ENCODE results near the gene KRT39. TPM values are rescaled to one million over a fixed set of nuclear protein-coding genes. Genes with fewer than 3 reads are reported as not detected.

The KRT39 gene
- polyA plus RNA-seq, 2 of the 4 experiments (the other 2 are of a cell fraction) = not detected

DNA sequence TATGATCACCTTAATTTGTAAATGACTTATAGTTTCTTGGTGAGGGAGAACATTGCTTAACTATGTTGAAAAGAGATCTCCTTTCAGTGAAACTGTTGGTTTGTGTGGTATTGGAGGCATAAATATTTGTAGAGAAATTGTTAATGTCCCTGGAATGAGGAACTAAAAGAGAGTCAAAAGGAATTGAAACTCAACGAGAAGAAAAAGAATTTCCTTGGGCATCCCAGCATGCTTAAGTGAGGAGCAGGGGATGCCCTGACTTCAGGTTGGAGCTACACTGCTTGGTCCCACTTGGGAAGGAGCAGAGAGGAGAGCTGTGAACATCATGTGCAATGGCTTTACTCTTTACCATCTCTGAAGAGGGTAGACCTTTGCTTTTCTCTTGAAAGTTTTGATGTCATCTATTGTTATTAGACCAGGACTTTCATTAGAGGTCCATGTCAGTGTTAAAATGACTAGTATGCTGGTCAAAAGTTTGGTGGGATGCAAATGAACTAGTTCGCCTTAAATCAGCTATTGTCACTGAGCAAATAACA lies 51.0 kb downstream of the KRT39 start:
- H3K27ac ChIP-seq = peak overlapping the region; percentile 57 to 79
- FAIRE-seq = no peak
- ChIA-PET CTCF (interaction anchor here (0.7 to 13.1 kb wide), 13 partner anchors 9 to 752 kb away, joined by 3 to 246 read pairs (median 5); no protein-coding TSS in a partner anchor), POLR2A (interaction anchor here (1.2 kb wide), 1 partner anchor 633 kb away, joined by 6 read pairs; no protein-coding TSS in a partner anchor)
- H3K9me3 ChIP-seq = no peaks in the 10 kb centered on the region
- ATAC-seq = peak; percentile 32 to 71; a peak in 4 of 6 replicates
- peak overlapping the region; percentile 61 for H3K4me2 ChIP-seq
- peak in 1 of 2 experiments; percentile 60 for DNase-seq (ENCODE audit: low read depth in 1 of 2, low spot score in 1 of 2)
- no peak overlapping the region for H3K4me3 ChIP-seq
- WGBS (ENCODE audit: missing lambda C conversion rate) = 50% methylated on average over 2 of the region's 2 CpGs
- H3K4me1 ChIP-seq = peaks cover 24% of the 10 kb centered on the region
- no peak for TF ChIP-seq BHLHE40 (IDR thresholded peaks at IDR 0.05; ENCODE audit: low read depth, low read length)
- no peak for TF ChIP-seq BCL3 (IDR thresholded peaks at IDR 0.05)
- TF ChIP-seq ZNF302 (CRISPR knock-in tag; IDR thresholded peaks at IDR 0.05) = no peak
- TF ChIP-seq SREBF2 (IDR thresholded peaks at IDR 0.05) = no peak
- no peak for TF ChIP-seq HOXB13 (CRISPR knock-in tag; IDR thresholded peaks at IDR 0.05; ENCODE audit: low read depth)
- TF ChIP-seq EP300 (IDR thresholded peaks at IDR 0.05) = no peak
- TF ChIP-seq FOSB (CRISPR knock-in tag; IDR thresholded peaks at IDR 0.05) = 0 out of 2 replicates have a peak, but pooled peaks have one; percentile 48
- TF ChIP-seq, protein P1, sequence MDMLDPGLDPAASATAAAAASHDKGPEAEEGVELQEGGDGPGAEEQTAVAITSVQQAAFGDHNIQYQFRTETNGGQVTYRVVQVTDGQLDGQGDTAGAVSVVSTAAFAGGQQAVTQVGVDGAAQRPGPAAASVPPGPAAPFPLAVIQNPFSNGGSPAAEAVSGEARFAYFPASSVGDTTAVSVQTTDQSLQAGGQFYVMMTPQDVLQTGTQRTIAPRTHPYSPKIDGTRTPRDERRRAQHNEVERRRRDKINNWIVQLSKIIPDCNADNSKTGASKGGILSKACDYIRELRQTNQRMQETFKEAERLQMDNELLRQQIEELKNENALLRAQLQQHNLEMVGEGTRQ (IDR thresholded peaks at IDR 0.05) = no peak

DNA sequence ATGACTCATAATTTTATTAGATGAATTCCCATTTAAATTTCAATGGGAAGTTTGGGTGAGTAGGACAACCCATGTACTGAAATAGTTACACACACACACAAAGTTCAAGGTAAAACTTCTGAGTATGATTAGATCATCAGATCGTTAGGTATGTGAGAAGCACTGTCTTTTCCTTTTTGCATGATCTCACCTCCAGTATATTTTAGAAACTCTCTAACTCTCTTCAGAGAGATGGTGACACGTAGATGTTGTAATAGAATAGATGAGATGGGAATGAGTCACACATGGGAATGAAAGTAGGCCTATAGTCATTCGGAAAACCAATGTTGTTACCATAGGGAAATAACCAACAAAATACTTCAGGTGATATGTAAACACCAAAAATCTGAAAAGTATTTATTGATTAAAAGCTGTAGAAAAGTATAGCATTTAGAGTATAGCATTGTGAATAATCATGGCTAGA lies 51.5 kb downstream of the KRT39 start:
- ChIA-PET CTCF (interaction anchor here (0.7 to 13.1 kb wide), 13 partner anchors 9 to 752 kb away, joined by 3 to 246 read pairs (median 5); no protein-coding TSS in a partner anchor), POLR2A (interaction anchor here (1.2 kb wide), 1 partner anchor 634 kb away, joined by 6 read pairs; no protein-coding TSS in a partner anchor)
- peak overlapping the region; percentile 57 to 58; a peak in 5 of 6 replicates for H3K27ac ChIP-seq
- ATAC-seq = peak; percentile 90 to 97
- 2% methylated on average over 3 of the region's 3 CpGs for WGBS (ENCODE audit: missing lambda C conversion rate)
- peak; percentile 97 for FAIRE-seq
- peak overlapping the region; percentile 61 for H3K4me2 ChIP-seq
- H3K9me3 ChIP-seq = no peaks in the 10 kb centered on the region
- DNase-seq (ENCODE audit: low read depth in 1 of 2, low spot score in 1 of 2) = peak; percentile 90 to 94
- H3K4me3 ChIP-seq = no peak overlapping the region
- peaks cover 30% of the 10 kb centered on the region for H3K4me1 ChIP-seq
- TF ChIP-seq, protein P2, sequence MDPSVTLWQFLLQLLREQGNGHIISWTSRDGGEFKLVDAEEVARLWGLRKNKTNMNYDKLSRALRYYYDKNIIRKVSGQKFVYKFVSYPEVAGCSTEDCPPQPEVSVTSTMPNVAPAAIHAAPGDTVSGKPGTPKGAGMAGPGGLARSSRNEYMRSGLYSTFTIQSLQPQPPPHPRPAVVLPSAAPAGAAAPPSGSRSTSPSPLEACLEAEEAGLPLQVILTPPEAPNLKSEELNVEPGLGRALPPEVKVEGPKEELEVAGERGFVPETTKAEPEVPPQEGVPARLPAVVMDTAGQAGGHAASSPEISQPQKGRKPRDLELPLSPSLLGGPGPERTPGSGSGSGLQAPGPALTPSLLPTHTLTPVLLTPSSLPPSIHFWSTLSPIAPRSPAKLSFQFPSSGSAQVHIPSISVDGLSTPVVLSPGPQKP (IDR thresholded peaks at IDR 0.05; ENCODE audit: low read depth, low read length) = no peak
- no peak for TF ChIP-seq PHF8 (IDR thresholded peaks at IDR 0.05; ENCODE audit: borderline replicate concordance, low read depth)
- no peak for TF ChIP-seq HMGXB4 (CRISPR knock-in tag; IDR thresholded peaks at IDR 0.05; ENCODE audit: borderline replicate concordance)
- no peak for TF ChIP-seq NFE2L2 (conservative IDR thresholded peaks at IDR 0.05; ENCODE audit: low read length)
- TF ChIP-seq MYC (IDR thresholded peaks at IDR 0.05; ENCODE audit: borderline replicate concordance, low read length) = no peak
- no peak for TF ChIP-seq BHLHE40 (IDR thresholded peaks at IDR 0.05; ENCODE audit: low read depth, low read length)
- no peak for TF ChIP-seq TFCP2L1 (CRISPR knock-in tag; IDR thresholded peaks at IDR 0.05)
- no peak for TF ChIP-seq POLR2AphosphoS2 (conservative IDR thresholded peaks at IDR 0.05; ENCODE audit: low read length)
- no peak for TF ChIP-seq ZSCAN20 (CRISPR knock-in tag; IDR thresholded peaks at IDR 0.05)
- TF ChIP-seq RARB (CRISPR knock-in tag; IDR thresholded peaks at IDR 0.05) = 0 out of 2 replicates have a peak, but pooled peaks have one; percentile 32
- TF ChIP-seq GATA3 (IDR thresholded peaks at IDR 0.05; ENCODE audit: borderline replicate concordance) = peak; percentile 68; the same call in 1 of the 2 replicates
- TF ChIP-seq JUN (IDR thresholded peaks at IDR 0.05) = peak; percentile 61 to 78; a peak in 2 of 5 replicates
- TF ChIP-seq, protein P3, sequence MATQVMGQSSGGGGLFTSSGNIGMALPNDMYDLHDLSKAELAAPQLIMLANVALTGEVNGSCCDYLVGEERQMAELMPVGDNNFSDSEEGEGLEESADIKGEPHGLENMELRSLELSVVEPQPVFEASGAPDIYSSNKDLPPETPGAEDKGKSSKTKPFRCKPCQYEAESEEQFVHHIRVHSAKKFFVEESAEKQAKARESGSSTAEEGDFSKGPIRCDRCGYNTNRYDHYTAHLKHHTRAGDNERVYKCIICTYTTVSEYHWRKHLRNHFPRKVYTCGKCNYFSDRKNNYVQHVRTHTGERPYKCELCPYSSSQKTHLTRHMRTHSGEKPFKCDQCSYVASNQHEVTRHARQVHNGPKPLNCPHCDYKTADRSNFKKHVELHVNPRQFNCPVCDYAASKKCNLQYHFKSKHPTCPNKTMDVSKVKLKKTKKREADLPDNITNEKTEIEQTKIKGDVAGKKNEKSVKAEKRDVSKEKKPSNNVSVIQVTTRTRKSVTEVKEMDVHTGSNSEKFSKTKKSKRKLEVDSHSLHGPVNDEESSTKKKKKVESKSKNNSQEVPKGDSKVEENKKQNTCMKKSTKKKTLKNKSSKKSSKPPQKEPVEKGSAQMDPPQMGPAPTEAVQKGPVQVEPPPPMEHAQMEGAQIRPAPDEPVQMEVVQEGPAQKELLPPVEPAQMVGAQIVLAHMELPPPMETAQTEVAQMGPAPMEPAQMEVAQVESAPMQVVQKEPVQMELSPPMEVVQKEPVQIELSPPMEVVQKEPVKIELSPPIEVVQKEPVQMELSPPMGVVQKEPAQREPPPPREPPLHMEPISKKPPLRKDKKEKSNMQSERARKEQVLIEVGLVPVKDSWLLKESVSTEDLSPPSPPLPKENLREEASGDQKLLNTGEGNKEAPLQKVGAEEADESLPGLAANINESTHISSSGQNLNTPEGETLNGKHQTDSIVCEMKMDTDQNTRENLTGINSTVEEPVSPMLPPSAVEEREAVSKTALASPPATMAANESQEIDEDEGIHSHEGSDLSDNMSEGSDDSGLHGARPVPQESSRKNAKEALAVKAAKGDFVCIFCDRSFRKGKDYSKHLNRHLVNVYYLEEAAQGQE (IDR thresholded peaks at IDR 0.05) = no peak
- TF ChIP-seq JUNB (IDR thresholded peaks at IDR 0.05) = peak; percentile 97
- no peak for TF ChIP-seq EHF (CRISPR knock-in tag; IDR thresholded peaks at IDR 0.05)
- peak; percentile 66 to 77; a peak in 3 of 5 replicates for TF ChIP-seq EP300 (IDR thresholded peaks at IDR 0.05)
- TF ChIP-seq RNF2 (IDR thresholded peaks at IDR 0.05; ENCODE audit: borderline replicate concordance, low read depth) = no peak
- peak in 1 of 2 experiments; percentile 30; a peak in 1 of 5 replicates for TF ChIP-seq RAD21 (conservative IDR thresholded peaks at IDR 0.05 in 1 of 2, IDR thresholded peaks at IDR 0.05 in 1 of 2)
- TF ChIP-seq, protein P4, sequence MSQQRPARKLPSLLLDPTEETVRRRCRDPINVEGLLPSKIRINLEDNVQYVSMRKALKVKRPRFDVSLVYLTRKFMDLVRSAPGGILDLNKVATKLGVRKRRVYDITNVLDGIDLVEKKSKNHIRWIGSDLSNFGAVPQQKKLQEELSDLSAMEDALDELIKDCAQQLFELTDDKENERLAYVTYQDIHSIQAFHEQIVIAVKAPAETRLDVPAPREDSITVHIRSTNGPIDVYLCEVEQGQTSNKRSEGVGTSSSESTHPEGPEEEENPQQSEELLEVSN (IDR thresholded peaks at IDR 0.05; ENCODE audit: borderline replicate concordance, low read depth) = no peak

All from A549 (cell line).